ENCODE results near the gene RNF212.

The RNF212 gene

GRCh38 chr4:1026115-1026514, 87.2 kb downstream of the RNF212 start:
- TF ChIP-seq CTCF (conservative IDR thresholded peaks at IDR 0.05; ENCODE audit: low read depth, low read length), result no peak
- Histone ChIP-seq H3K9ac (no peak overlapping the region), H2AFZ (ENCODE audit: low read depth) (no peak overlapping the region), H3K36me3 (ENCODE audit: insufficient read depth) (no peaks in the 10 kb centered on the region), H4K20me1 (ENCODE audit: insufficient read depth) (no peaks in the 10 kb centered on the region), H3K4me1 (ENCODE audit: low read depth, poor library complexity, severe bottlenecking) (no peaks in the 10 kb centered on the region), H3K4me3 (IDR thresholded peaks at IDR 0.05; ENCODE audit: insufficient read depth, low read depth, low read length) (no peak overlapping the region), H3K4me2 (no peak overlapping the region), H3K27me3 (ENCODE audit: insufficient read depth, low read depth) (no peaks in the 10 kb centered on the region; the same call in 1 of the 2 replicates), H3K27ac (no peak overlapping the region), H3K79me2 (ENCODE audit: insufficient read depth, low read depth) (no peaks in the 10 kb centered on the region)

GRCh38 chr4:1024882-1025545, 88.3 kb downstream of the RNF212 start:
- no peaks in the 10 kb centered on the region for H3K27me3 ChIP-seq (ENCODE audit: insufficient read depth, low read depth)
- no peak overlapping the region for H3K4me2 ChIP-seq
- no peaks in the 10 kb centered on the region for H4K20me1 ChIP-seq (ENCODE audit: insufficient read depth)
- H3K27ac ChIP-seq, result no peak overlapping the region
- no peak for TF ChIP-seq CTCF (conservative IDR thresholded peaks at IDR 0.05; ENCODE audit: low read depth, low read length)
- H2AFZ ChIP-seq (ENCODE audit: low read depth), result no peak overlapping the region
- H3K4me3 ChIP-seq (IDR thresholded peaks at IDR 0.05; ENCODE audit: insufficient read depth, low read depth, low read length), result no peak overlapping the region
- no peaks in the 10 kb centered on the region for H3K36me3 ChIP-seq (ENCODE audit: insufficient read depth)
- no peaks in the 10 kb centered on the region for H3K4me1 ChIP-seq (ENCODE audit: low read depth, poor library complexity, severe bottlenecking)
- H3K9ac ChIP-seq, result no peak overlapping the region
- H3K79me2 ChIP-seq (ENCODE audit: insufficient read depth, low read depth), result no peaks in the 10 kb centered on the region

- Histone ChIP-seq H4K20me1 (ENCODE audit: insufficient read depth) (no peaks in the 10 kb centered on the region), H3K79me2 (ENCODE audit: insufficient read depth, low read depth) (no peaks in the 10 kb centered on the region), H3K4me3 (IDR thresholded peaks at IDR 0.05; ENCODE audit: insufficient read depth, low read depth, low read length) (no peak overlapping the region), H3K36me3 (ENCODE audit: insufficient read depth) (no peaks in the 10 kb centered on the region), H3K27ac (no peak overlapping the region), H3K27me3 (ENCODE audit: insufficient read depth, low read depth) (no peaks in the 10 kb centered on the region), H2AFZ (ENCODE audit: low read depth) (no peak overlapping the region), H3K4me1 (ENCODE audit: low read depth, poor library complexity, severe bottlenecking) (no peaks in the 10 kb centered on the region), H3K9ac (no peak overlapping the region), H3K4me2 (no peak overlapping the region)
- no peak for TF ChIP-seq CTCF (conservative IDR thresholded peaks at IDR 0.05; ENCODE audit: low read depth, low read length)
Measured at GRCh38 chr4:1023895-1024740, 89.2 kb downstream of the RNF212 start.

GRCh38 chr4:1023075-1023640, 90.2 kb downstream of the RNF212 start:
- H3K9ac ChIP-seq, result no peak overlapping the region
- no peak for TF ChIP-seq CTCF (conservative IDR thresholded peaks at IDR 0.05; ENCODE audit: low read depth, low read length)
- H3K4me1 ChIP-seq (ENCODE audit: low read depth, poor library complexity, severe bottlenecking), result no peaks in the 10 kb centered on the region

More at GRCh38 chr4:1023075-1023640, 90.2 kb downstream of the RNF212 start:
- Histone ChIP-seq H3K36me3 (ENCODE audit: insufficient read depth) (no peaks in the 10 kb centered on the region), H2AFZ (ENCODE audit: low read depth) (no peak overlapping the region), H3K79me2 (ENCODE audit: insufficient read depth, low read depth) (no peaks in the 10 kb centered on the region), H3K4me3 (IDR thresholded peaks at IDR 0.05; ENCODE audit: insufficient read depth, low read depth, low read length) (no peak overlapping the region), H4K20me1 (ENCODE audit: insufficient read depth) (no peaks in the 10 kb centered on the region), H3K27ac (no peak overlapping the region), H3K27me3 (ENCODE audit: insufficient read depth, low read depth) (no peaks in the 10 kb centered on the region), H3K4me2 (no peak overlapping the region)

All from KMS-11 (cell line).